ENCODE measurements around the gene ANKRD13A.

- TF ChIP-seq, protein P1, sequence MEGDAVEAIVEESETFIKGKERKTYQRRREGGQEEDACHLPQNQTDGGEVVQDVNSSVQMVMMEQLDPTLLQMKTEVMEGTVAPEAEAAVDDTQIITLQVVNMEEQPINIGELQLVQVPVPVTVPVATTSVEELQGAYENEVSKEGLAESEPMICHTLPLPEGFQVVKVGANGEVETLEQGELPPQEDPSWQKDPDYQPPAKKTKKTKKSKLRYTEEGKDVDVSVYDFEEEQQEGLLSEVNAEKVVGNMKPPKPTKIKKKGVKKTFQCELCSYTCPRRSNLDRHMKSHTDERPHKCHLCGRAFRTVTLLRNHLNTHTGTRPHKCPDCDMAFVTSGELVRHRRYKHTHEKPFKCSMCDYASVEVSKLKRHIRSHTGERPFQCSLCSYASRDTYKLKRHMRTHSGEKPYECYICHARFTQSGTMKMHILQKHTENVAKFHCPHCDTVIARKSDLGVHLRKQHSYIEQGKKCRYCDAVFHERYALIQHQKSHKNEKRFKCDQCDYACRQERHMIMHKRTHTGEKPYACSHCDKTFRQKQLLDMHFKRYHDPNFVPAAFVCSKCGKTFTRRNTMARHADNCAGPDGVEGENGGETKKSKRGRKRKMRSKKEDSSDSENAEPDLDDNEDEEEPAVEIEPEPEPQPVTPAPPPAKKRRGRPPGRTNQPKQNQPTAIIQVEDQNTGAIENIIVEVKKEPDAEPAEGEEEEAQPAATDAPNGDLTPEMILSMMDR (IDR thresholded peaks at IDR 0.05) = no peak
- TF ChIP-seq POLR2AphosphoS5 (IDR thresholded peaks at IDR 0.05) (no peak), POLR2A (IDR thresholded peaks at IDR 0.05) (no peak), EP300 (IDR thresholded peaks at IDR 0.05) (no peak)
These were observed 60.4 kb downstream of the ANKRD13A start for GRCh38 chr12:110059651-110060000.

Measured in sigmoid colon (tissue), 4 donors.